Nucleus accumbens (tissue), 56 donors: Measurements from ENCODE around the gene AHDC1.
A peak's percentile ranks its signal among the peaks of the same experiment; 100 is the strongest.

ENCODE experiments used
- DNase-seq, 56 donors: peaks; one replicate each; lab custom pipeline; 2025; lab: John Stamatoyannopoulos, UW

The AHDC1 gene

GRCh38 chr1:27568300-27569087, 35.5 kb downstream of the AHDC1 start:
- peak in 43 of 56 donors; percentile 13 to 86 (median 45) for DNase-seq

- DNase-seq: no peak
Measured at GRCh38 chr1:27567971-27568299, 36.0 kb downstream of the AHDC1 start.

GRCh38 chr1:27567146-27567526, 36.8 kb downstream of the AHDC1 start:
- peak in 7 of 56 donors; percentile 14 to 49 (median 39) for DNase-seq

DNA sequence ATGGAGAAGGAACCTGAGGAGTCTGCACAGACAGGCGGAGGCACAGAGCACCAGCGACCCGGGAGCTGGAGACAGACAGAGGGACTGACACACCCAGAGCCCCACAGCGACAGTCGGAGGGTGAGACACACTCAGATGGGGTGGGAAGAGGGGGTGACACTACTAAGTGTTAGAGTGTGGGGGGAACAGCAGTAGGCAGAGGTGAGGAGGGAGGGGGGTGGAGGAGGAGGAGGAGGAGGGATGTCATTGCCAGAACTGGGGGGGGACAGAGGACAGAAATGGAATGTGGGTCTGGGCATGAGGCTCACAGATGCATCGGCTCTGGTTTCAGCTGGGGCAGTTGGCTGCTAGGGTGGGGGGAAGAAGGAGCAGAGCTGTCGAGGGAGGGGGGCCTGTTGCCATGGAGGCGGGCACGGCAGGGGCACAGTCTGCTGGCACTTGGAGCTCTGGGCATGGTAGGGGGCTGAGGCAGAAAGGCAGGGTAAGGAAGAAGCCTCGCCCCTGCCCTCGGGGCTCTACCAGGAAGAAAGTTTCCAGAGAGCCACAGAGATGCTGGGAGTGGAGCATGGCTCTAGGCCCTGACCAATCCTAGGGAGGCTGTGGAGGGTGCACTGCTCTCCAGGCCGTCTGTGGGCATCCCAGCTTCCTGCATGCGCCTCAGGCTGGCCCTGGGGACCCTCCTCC, 37.3 kb downstream of the AHDC1 start:
- DNase-seq: peak in 10 of 56 donors; percentile 21 to 61 (median 44)

DNA sequence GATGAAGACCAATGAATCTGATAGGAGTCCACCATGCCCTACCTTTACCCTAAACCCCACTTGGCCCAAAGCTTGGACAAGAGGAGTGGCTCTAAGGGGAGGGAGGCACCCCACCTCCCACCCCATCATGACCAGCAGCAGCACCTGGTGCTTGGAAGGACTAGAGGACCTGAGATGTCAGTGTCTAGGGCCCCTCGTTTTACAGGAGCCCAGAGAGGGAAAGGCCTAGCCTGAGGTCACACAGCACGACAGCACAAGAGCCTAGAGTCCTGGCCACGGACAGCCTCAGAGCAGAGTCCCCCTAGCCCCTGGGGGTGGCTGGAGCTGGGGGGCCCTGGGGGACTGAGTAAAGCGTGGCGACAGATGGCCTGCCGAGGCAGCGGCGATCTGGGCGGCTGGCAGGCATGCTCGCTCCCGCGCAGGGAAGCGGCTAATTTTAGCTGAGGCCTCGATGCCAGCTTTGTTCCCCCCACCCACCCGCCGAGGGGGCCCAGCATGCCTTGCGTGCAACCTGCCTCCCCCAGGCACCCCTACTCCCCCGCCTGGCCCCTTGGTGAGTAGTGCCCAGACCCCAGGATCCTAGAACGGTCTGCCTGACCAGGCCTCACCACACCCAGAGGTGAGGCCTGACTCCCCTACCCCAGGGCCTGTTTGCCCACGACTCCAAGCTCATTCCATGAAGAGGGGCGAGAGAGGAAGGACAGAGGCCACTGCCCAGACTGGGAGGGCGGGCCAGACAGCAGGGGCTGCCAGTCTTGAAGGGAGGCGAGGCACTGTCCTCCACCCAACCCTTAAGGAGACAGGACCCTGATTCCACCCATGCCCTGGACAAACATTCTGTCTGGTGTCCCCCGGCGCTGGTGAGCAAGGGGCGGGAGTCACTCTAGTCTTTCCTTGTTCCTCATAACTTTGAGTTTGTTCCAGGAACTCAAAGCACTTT, 39.0 kb downstream of the AHDC1 start:
- peak in 10 of 56 donors; percentile 12 to 65 (median 28) for DNase-seq

- peak in 10 of 56 donors; percentile 9 to 52 (median 32) for DNase-seq
Measured at GRCh38 chr1:27563591-27564471, 40.1 kb downstream of the AHDC1 start.

DNA sequence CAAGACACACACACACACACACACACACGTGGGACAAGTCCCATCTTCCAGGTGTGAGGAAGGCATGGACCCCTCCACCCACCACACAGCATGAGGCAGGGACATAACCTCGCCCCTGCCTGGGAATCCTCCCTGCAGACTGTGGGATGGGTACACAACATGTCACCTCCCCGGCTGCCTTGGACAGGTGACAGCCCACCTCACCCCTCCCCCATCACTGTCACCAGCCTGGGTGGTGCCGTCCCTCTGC, 40.7 kb downstream of the AHDC1 start:
- no peak for DNase-seq

DNA sequence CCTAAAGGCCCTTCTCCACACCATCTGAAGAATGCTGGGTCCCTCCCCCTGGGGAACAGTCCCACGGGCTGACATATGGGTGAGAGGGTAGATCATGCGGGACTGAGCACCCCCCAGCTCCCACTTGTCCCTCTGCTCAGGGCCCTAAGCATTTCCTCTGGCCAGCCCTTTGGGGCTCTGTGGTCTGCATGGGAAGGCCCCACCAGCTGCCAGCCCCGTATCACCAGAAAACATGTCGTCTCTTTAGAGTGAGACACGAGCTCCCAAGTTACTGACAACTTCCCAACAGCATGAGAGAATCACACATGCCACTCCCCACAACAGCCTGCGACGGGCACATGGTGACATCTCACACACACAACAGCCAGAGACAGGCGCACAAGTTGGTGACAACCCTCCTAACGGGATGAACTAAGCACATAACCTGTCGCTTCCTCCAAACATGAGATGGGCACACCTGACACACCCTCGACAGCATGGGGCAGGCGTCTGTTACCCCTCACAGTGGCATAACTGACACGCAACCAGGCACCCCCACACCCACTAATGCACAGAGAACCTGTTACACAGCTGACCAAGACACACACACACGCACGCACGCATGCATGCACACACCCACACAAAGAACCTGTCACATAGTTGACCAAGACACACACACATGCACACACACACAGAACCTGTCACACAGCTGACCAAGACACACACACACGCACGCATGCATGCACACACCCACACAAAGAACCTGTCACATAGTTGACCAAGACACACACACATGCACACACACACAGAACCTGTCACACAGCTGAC, 41.2 kb downstream of the AHDC1 start:
- DNase-seq: no peak

DNA sequence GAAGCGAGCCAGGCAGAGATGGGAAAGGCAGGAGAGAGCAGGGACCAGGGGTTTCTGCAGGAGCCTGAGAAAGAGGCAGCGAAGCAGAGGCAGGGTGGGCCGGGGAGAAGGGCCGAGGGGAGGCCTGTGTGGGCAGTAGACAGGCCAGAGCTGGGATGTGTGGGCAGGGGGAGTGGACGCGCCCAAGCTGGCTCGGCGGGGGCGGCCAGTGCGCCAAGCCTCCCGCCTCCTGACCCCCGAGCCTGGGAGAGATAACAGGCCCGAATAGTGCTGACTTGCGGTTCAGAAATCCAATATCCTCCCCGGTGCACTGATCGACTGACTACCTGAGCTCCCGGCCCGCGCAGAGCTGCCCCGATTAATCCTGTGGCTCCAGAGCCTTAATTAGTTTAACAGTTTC, 41.9 kb downstream of the AHDC1 start:
- DNase-seq: no peak

DNA sequence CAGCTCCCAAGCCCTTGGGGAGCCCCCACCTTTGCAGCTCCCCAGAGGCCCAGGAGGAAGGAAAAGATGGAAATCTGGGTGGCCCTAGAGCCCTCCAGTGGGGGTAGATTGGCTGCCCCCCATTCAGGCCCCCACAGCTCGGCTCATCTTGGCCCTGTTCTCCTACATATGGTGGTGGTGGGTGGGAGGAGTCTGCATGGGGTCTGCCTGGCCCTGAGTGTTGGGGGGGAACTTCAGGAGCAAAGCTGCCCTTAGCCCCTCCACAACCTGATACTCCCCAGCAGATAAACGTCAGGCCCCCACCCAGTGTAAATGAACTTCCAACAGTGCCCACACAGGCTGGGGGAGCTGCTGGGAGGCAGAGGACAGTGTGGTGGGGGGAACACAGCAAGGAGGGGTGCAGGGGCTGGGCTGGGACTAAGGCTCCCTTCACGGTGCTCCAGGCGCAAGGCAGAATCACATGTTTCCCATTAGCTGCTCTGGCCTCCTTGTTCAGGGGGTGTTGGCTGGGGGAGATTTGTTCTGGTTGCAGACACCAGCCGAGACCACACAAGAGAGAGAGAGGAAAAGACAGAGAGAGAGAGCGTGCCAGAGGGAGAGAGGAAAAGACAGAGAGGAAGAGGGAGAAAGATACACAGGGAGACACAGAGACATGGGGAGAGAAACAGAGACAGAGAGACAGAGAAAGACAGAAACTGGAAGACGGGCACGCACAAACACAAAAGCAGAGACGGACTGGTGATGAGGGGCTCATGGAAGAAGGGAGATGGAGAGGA, 42.6 kb downstream of the AHDC1 start:
- DNase-seq: peak in 4 of 56 donors; percentile 21 to 52 (median 24)

DNA sequence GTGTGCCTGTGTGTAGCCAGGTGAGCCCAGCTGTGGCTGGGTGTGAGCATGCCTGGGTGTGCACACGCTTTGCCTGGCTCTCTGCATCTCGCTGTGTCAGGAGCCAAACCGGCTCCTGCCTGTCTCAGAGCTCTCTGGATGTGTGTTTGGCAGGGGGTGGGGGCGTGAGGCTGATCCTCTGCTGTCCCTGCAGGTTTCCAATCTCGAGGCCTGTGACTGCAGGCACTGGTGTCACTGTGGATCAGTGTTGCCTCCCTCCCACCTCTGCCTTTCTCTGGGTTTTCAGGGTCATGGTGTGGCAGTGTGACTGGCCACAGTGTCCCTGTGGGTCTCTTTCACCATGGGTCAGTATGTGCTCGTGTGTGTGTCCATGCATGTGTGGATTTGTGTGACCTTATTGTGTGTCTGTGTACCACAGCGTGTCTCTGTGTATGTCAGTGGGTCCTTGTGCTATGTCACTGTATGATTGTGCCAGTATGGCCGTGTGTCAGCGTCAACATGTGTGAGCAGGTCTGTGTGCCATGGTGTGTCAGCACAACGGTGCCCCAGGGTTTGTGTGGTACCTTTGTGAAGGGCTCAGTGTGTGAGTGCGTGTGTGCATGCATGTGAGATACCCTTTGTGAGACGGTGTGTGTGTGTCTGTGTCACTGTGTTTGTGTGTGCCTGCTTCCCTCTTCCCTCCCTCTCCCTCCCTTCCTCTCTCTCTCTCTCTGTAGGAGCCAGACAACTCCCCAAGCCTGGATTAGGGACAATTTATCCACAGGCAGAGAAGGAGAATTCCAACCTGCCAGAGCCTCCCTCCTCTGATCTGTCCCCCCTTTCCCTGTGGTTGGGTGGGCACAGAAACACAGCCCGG, 43.4 kb downstream of the AHDC1 start:
- peak in 2 of 56 donors; percentile 22 to 23 for DNase-seq

GRCh38 chr1:27559466-27560030, 44.4 kb downstream of the AHDC1 start:
- DNase-seq: no peak

- no peak for DNase-seq
Measured at GRCh38 chr1:27557596-27558340, 46.2 kb downstream of the AHDC1 start.

DNA sequence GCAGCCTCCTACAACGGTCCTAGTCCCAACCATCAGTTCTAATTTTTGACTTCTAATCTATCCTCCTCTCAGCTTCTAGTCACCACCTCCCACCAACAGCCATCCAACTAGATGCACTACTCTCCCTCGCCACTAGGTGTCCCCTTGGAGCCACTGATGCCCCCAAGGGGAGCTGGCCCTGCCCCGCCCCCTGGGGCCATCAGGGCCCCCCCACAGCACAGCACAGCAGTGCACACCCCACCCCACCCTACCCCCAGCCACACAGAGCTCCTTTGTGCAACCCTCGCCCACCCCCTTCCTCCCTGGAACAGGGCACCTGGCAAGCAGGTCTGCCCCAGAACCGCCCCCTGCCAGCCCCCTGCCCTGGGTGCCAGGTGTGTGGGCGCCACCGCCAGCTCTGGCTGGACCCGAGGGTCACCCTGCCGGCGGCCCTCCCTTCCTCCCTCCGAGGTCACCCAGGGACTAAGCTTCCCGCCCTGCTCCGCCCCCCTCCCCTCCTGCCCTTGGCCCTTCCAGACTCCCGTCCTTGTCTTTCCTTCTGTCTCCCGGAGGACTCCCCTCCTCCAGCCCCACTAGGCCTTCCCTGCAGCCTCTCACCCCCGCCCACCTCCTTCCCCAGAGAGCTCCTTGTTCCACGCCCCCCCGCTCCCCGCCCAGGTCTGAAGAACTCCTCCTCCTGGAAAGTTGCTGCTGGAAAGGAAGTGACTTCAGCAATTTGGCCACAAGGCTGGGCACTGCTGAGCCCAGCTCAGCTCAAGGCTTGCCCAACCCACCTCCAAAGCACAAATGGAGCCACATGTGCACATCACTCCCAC, 47.0 kb downstream of the AHDC1 start:
- peak in 50 of 56 donors; percentile 21 to 80 (median 50) for DNase-seq

DNA sequence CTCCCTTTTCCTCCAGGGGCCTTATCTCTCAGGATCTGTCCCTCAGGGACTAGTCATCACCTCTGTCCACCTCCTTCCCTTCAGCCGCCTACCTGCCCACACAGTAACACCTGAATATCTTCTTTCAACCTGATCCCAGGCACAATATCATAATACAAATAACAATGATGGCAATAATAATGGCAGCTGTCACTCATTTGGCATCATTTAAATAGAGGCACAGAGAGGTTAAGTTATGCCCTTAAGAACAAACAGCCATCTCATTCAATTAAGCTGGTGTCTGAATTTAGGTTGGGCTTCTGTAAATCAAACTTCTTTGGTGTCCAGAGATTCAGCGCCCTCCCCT, 47.5 kb downstream of the AHDC1 start:
- DNase-seq: no peak
